ENCODE results near the gene DPEP2. TPM values are rescaled to one million over a fixed set of nuclear protein-coding genes. Genes with fewer than 3 reads are reported as not detected.

DPEP2 gene
- total and polyA plus RNA-seq, 10 of the 15 experiments (the other 5 are each of a cell fraction or from before 2014, with no cell fraction given), result 0.04 to 4.0 (median 2.1) TPM

DNA sequence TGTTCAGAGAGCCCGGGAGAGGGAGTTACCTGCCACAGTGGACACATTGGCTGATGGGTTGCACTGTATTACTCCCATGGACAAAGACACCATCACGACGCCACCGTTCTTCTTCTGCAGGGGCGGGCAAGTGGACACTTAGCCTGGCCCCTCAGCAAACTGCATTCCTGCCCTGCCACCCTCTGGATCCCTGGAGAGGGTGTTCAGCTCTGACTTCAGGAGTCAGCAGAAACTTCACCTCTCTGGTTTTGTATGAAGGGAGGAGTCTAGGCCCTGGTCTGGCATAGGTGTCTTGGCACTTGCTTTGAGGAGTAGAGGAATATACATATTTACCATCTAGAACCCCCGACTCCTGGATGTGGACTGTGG is 9.3 kb downstream of the DPEP2 start:
- ATAC-seq, result no peak
- intact Hi-C loops (cut with micrococcal nuclease; ENCODE audit: unreplicated experiment), result no loop called here
- Histone ChIP-seq H3K4me1 (ENCODE audit: control insufficient read depth, insufficient read depth, low read length) (peaks cover 36% of the 10 kb centered on the region), H3K27me3 (replicated peaks in 1 of 2; ENCODE audit: control insufficient read depth in 2 of 2, insufficient read depth in 2 of 2, low read length in 1 of 2) (no peaks in the 10 kb centered on the region), H3K36me3 (ENCODE audit: control insufficient read depth in 2 of 2, insufficient read depth in 2 of 2, low read length in 1 of 2) (no peaks in the 10 kb centered on the region), H3K4me3 (no peak overlapping the region), H3K9me3 (replicated peaks; ENCODE audit: control insufficient read depth, insufficient read depth, low read length) (no peaks in the 10 kb centered on the region), H3K79me2 (ENCODE audit: control insufficient read depth, insufficient read depth, low read length) (no peaks in the 10 kb centered on the region), H2AFZ (ENCODE audit: control insufficient read depth, low read depth, low read length) (no peak overlapping the region), H3K4me2 (ENCODE audit: control insufficient read depth, insufficient read depth) (peak overlapping the region; percentile 27), H4K20me1 (ENCODE audit: control insufficient read depth, insufficient read depth) (no peaks in the 10 kb centered on the region), H3K27ac (ENCODE audit: control insufficient read depth, insufficient read depth) (no peak overlapping the region), H3K9ac (ENCODE audit: control insufficient read depth, insufficient read depth, low read length) (no peak overlapping the region)
- TF ChIP-seq RCOR1 (conservative IDR thresholded peaks at IDR 0.05; ENCODE audit: low read depth, low read length) (no peak), CEBPB (IDR thresholded peaks at IDR 0.05; ENCODE audit: borderline replicate concordance in 1 of 2, low read depth in 2 of 2, low read length in 2 of 2) (no peak), HCFC1 (IDR thresholded peaks at IDR 0.05; ENCODE audit: low read length) (no peak), TAF1 (IDR thresholded peaks at IDR 0.05; ENCODE audit: borderline replicate concordance, low read depth, low read length) (no peak), MEF2B (IDR thresholded peaks at IDR 0.05; ENCODE audit: partially characterized antibody, poor library complexity, severe bottlenecking) (no peak), FOXM1 (IDR thresholded peaks at IDR 0.05; ENCODE audit: low read depth, low read length) (no peak), IKZF2 (IDR thresholded peaks at IDR 0.05) (0 out of 4 replicates have a peak, but pooled peaks of 1 of the 2 experiments have one; percentile 2), SMAD5 (IDR thresholded peaks at IDR 0.05; ENCODE audit: low read depth) (no peak), ZBED1 (IDR thresholded peaks at IDR 0.05; ENCODE audit: borderline replicate concordance) (no peak), LARP7 (IDR thresholded peaks at IDR 0.05) (no peak)
- TF ChIP-seq, protein P1, sequence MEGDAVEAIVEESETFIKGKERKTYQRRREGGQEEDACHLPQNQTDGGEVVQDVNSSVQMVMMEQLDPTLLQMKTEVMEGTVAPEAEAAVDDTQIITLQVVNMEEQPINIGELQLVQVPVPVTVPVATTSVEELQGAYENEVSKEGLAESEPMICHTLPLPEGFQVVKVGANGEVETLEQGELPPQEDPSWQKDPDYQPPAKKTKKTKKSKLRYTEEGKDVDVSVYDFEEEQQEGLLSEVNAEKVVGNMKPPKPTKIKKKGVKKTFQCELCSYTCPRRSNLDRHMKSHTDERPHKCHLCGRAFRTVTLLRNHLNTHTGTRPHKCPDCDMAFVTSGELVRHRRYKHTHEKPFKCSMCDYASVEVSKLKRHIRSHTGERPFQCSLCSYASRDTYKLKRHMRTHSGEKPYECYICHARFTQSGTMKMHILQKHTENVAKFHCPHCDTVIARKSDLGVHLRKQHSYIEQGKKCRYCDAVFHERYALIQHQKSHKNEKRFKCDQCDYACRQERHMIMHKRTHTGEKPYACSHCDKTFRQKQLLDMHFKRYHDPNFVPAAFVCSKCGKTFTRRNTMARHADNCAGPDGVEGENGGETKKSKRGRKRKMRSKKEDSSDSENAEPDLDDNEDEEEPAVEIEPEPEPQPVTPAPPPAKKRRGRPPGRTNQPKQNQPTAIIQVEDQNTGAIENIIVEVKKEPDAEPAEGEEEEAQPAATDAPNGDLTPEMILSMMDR (IDR thresholded peaks at IDR 0.05 in 2 of 3, conservative IDR thresholded peaks at IDR 0.05 in 1 of 3; ENCODE audit: control insufficient read depth in 2 of 3, extremely low read depth in 1 of 3, insufficient read depth in 1 of 3, low read depth in 3 of 3, low read length in 3 of 3), result peak in 1 of 3 experiments; percentile 2; a peak in 1 of 6 replicates
- TF ChIP-seq, protein P2, sequence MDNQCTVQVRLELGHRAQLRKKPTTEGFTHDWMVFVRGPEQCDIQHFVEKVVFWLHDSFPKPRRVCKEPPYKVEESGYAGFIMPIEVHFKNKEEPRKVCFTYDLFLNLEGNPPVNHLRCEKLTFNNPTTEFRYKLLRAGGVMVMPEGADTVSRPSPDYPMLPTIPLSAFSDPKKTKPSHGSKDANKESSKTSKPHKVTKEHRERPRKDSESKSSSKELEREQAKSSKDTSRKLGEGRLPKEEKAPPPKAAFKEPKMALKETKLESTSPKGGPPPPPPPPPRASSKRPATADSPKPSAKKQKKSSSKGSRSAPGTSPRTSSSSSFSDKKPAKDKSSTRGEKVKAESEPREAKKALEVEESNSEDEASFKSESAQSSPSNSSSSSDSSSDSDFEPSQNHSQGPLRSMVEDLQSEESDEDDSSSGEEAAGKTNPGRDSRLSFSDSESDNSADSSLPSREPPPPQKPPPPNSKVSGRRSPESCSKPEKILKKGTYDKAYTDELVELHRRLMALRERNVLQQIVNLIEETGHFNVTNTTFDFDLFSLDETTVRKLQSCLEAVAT (IDR thresholded peaks at IDR 0.05), result no peak
- TF ChIP-seq, protein P3, sequence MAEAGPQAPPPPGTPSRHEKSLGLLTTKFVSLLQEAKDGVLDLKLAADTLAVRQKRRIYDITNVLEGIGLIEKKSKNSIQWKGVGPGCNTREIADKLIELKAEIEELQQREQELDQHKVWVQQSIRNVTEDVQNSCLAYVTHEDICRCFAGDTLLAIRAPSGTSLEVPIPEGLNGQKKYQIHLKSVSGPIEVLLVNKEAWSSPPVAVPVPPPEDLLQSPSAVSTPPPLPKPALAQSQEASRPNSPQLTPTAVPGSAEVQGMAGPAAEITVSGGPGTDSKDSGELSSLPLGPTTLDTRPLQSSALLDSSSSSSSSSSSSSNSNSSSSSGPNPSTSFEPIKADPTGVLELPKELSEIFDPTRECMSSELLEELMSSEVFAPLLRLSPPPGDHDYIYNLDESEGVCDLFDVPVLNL (IDR thresholded peaks at IDR 0.05; ENCODE audit: low read depth, low read length), result no peak
- BruUV-seq (replicated peaks), result no TSS peak
- 63% methylated on average over 6 of the region's 6 CpGs for WGBS (ENCODE audit: insufficient coverage, insufficient replicate concordance, low lambda C conversion rate, missing lambda C conversion rate)
- ChIA-PET SMC1A (ENCODE audit: uncharacterized antibody, unreplicated experiment) (no interaction called here), POLR2A (interaction anchor here (1.4 to 1.5 kb wide), 2 partner anchors 25 to 84 kb away, joined by 5 to 6 read pairs; no protein-coding TSS in a partner anchor), CTCF (interaction anchor here (1.2 to 1.3 kb wide), 2 partner anchors 51 to 238 kb away, joined by 5 to 7 read pairs; no protein-coding TSS in a partner anchor), RAD21 (ENCODE audit: unreplicated experiment) (interaction anchor here (2.1 kb wide), 1 partner anchor 51 kb away, joined by 6 read pairs; no protein-coding TSS in a partner anchor)
- in situ Hi-C loops (cut with MboI), result loop anchor here (5.0 kb wide), 1 partner anchor 237 kb away; no protein-coding TSS in a partner anchor
- DNase-seq (ENCODE audit: low read depth, low spot score), result no peak
- FAIRE-seq, result no peak

Measured in GM12878 (cell line).